Activated CD8-positive, alpha-beta T cell treated with anti-CD3 and anti-CD28 coated beads for 36 hours (primary cell): Measurements from ENCODE around the gene AGPAT1. TPM values are rescaled to one million over a fixed set of nuclear protein-coding genes. Genes with fewer than 3 reads are reported as not detected.
A peak's percentile ranks its signal among the peaks of the same experiment; 100 is the strongest.

Experiments used
- ATAC-seq: fragments of 200-7000 bp; cut with Tn5 transposase; one replicate; pipeline ENCODE4 v1.10.0; 2021; ENCODE audit warnings: mild to moderate bottlenecking, moderate library complexity
- CTCF ChIA-PET: fragments of 350-600 bp; sonication (Branson Sonifier 250); formaldehyde crosslinking; loops from one replicate; lab custom pipeline; 2021; ENCODE audit warnings: antibody characterized with exemption; lab: Charles Lee
- POLR2A ChIA-PET: fragments of 350-600 bp; sonication (Branson Sonifier 250); formaldehyde crosslinking; loops from one replicate; lab custom pipeline; 2021; ENCODE audit warnings: antibody characterized with exemption; lab: Charles Lee
- DNase-seq: peaks from one replicate; pipeline ENCODE4 v3.0.0-alpha.2; 2020
- H3K27ac Mint-ChIP-seq: one replicate; pipeline ENCODE4 v1.8.0; 2021; ENCODE audit warnings: mild to moderate bottlenecking, mixed read lengths
- H3K27me3 Mint-ChIP-seq: one replicate; pipeline ENCODE4 v1.8.0; 2021; ENCODE audit warnings: mixed read lengths
- H3K36me3 Mint-ChIP-seq: one replicate; pipeline ENCODE4 v1.8.0; 2021; ENCODE audit warnings: low read depth, mixed read lengths
- H3K4me1 Mint-ChIP-seq: one replicate; pipeline ENCODE4 v1.8.0; 2021; ENCODE audit warnings: low read depth, mixed read lengths
- H3K4me3 Mint-ChIP-seq: one replicate; pipeline ENCODE4 v1.8.0; 2021; ENCODE audit warnings: mild to moderate bottlenecking, moderate library complexity, mixed read lengths
- H3K9me3 Mint-ChIP-seq: one replicate; pipeline ENCODE4 v1.8.0; 2021; ENCODE audit warnings: mixed read lengths
- CTCF ChIP-seq: fragments of 200-600 bp; IDR thresholded peaks from one replicate; pipeline ENCODE4 v1.8.0; 2022; ENCODE audit warnings: antibody characterized with exemption, mild to moderate bottlenecking
- intact Hi-C: fragments of 100-400 bp; cut with micrococcal nuclease; formaldehyde crosslinking; loops from one replicate; pipeline ENCODE4 v1.10.0; 2022
- total RNA-seq, 2 experiments: library from RNA; stranded (reverse); gene quantifications; one replicate each; pipeline ENCODE4 v1.2.3, GENCODE V29; 2021

AGPAT1 gene
- total RNA-seq, 2 experiments from 2014 or later: 24.6 to 28.7 TPM

DNA sequence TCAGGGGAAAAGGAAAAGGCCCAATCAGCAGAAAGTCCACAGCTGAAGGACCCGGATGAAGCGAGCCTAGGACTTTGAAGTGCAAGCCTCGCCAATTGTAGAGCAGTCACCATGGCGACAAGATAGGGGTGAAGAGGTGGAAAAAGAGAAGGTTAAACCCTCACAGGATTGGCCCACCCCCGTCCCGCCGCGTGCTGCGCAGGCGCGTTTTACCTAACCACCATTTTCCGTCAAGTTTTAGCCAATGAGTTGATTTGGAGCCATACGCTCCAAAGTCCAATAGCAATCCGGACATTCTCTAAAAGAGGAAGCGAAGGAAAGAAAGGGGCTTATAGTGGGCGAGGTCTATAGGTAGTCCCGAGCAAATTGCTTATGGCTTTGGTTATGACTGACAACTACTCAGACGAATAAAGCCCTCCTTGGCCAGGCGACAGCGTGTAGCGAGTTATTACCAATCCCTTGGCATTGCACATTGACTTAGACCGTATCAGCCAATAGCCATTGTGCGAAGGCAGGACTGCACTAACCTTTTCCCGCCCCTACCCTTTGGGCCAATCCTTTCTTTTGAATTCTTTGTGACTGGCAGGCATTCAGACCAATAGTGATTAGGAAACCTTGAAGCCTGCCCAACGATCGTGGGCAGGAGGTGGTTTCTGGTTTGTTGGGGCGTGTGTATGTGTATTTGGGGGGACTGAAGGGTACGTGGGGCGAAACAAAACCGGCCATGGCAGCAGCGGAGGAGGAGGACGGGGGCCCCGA lies 2.1 kb upstream of the AGPAT1 start, which contains the start of gene RNF5:
RNF5 (plus strand) TSS at position 618 of the 759 bp plus-strand sequence; CDS start at position 725, 107 bp downstream.
- TF ChIP-seq CTCF: no peak
- ATAC-seq: peak; percentile 88
- peak within 1 kb of the TSS; percentile 94 for H3K4me3 Mint-ChIP-seq
- peak within 1 kb of the TSS; percentile 96 for H3K27ac Mint-ChIP-seq
- peaks cover 31% of the 10 kb centered on the region for H3K36me3 Mint-ChIP-seq
- DNase-seq: peak; percentile 98
- intact Hi-C loops: loop anchor here (2.0 kb wide), 1 partner anchor 17 kb away; no protein-coding TSS in a partner anchor
- no peaks in the 10 kb centered on the region for H3K9me3 Mint-ChIP-seq
- no peaks in the 10 kb centered on the region for H3K27me3 Mint-ChIP-seq
- CTCF ChIA-PET: interaction anchor here (0.8 kb wide), 1 partner anchor 18 kb away, joined by 3 read pairs; no protein-coding TSS in a partner anchor
- POLR2A ChIA-PET: interaction anchor here (1.0 to 6.5 kb wide), 5 partner anchors 10 to 668 kb away, joined by 3 to 72 read pairs (median 5); partner anchors contain the start of genes ATF6B, GPSM3 and PBX2
- peaks cover 66% of the 10 kb centered on the region for H3K4me1 Mint-ChIP-seq

DNA sequence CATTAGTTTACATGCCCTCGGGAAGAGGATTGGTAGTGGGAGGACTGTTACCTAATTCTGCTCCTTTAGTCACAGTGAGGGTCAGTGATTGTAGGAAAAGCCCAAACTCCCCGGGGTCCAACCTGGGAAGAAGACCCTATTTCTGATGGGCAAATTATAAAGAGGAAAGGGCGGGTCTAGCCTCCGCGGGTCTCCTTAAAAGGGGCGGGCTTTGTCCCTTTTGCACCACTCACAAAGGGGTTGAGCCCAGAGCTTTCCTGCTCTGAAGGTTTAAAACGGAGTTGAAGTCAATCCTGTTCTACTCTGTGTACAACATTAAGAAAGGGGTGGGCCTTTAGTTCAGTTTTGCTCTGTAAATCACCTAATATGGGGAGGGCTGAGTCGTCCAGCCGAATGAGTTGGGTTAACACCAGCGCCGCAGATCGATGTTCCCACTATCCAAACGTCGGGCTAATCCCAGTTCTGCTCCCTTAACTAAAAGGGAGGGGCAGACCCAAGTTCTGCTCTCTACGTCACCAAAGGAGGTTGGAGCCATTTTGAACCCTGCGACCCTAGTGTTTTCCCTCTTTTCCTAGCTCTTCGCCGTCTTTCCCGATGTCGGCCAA lies 1.4 kb upstream of the AGPAT1 start:
- DNase-seq: peak; percentile 57
- peak overlapping the region; percentile 96 for H3K27ac Mint-ChIP-seq
- CTCF ChIA-PET: interaction anchor here (0.8 to 1.0 kb wide), 2 partner anchors 18 to 23 kb away, joined by 3 read pairs; no protein-coding TSS in a partner anchor
- POLR2A ChIA-PET: interaction anchor here (1.0 to 6.5 kb wide), 5 partner anchors 10 to 669 kb away, joined by 3 to 72 read pairs (median 4); partner anchors contain the start of genes GPSM3 and PBX2
- H3K27me3 Mint-ChIP-seq: no peaks in the 10 kb centered on the region
- no peak for ATAC-seq
- no peaks in the 10 kb centered on the region for H3K9me3 Mint-ChIP-seq
- H3K4me1 Mint-ChIP-seq: peaks cover 66% of the 10 kb centered on the region
- H3K4me3 Mint-ChIP-seq: peak overlapping the region; percentile 94
- H3K36me3 Mint-ChIP-seq: peaks cover 27% of the 10 kb centered on the region
- no peak for TF ChIP-seq CTCF
- intact Hi-C loops: no loop called here

DNA sequence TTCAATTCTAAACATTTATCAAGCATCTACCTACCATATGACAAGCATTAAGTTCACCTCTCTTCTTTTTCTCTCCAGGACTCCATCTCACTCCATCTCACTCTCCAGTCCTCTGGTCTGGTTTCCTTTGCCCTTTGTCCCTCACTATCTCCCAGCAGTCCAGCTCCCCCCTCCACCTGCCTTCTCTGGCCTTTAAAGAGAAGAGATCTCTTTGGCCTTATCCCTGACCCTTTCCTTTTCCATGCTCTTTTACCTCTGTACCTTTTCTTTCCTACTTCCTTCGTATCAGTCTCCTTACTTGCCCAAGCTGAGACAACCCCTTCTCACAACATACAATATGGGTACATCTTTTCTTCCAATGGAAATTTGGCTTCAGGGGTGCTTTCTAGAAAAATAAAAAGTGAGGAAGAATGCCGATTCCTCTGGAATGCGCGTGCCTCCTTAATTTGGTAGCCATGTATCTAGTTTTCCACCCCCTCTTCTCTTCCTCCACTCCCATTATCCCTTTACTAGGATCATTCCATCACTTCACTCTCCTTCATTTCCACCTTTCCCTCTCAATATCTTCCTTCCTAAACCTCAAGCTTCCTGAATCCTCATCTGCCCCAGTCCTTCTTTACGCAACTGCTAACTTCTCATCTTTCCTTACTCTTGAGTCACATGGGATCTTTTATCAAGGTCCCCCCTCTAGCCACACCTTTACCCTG lies 745 bp upstream of the AGPAT1 start:
- no peak for TF ChIP-seq CTCF
- no peak for ATAC-seq
- ChIA-PET POLR2A (interaction anchor here (1.0 to 6.5 kb wide), 4 partner anchors 9 to 85 kb away, joined by 3 to 72 read pairs (median 8); partner anchors contain the start of genes GPSM3 and PBX2), CTCF (interaction anchor here (0.8 to 1.0 kb wide), 4 partner anchors 19 to 58 kb away, joined by 3 read pairs; no protein-coding TSS in a partner anchor)
- H3K27me3 Mint-ChIP-seq: no peaks in the 10 kb centered on the region
- DNase-seq: no peak
- intact Hi-C loops: no loop called here
- H3K36me3 Mint-ChIP-seq: peaks cover 23% of the 10 kb centered on the region
- H3K27ac Mint-ChIP-seq: peak overlapping the region; percentile 96
- peaks cover 63% of the 10 kb centered on the region for H3K4me1 Mint-ChIP-seq
- no peaks in the 10 kb centered on the region for H3K9me3 Mint-ChIP-seq
- peak overlapping the region; percentile 94 for H3K4me3 Mint-ChIP-seq

GRCh38 chr6:32175322-32175710 lies 568 bp downstream of the AGPAT1 start:
- no peak for ATAC-seq
- CTCF ChIA-PET: no interaction called here

More at GRCh38 chr6:32175322-32175710, 568 bp downstream of the AGPAT1 start:
- peaks cover 55% of the 10 kb centered on the region for H3K4me1 Mint-ChIP-seq
- TF ChIP-seq CTCF: no peak
- peaks cover 14% of the 10 kb centered on the region for H3K36me3 Mint-ChIP-seq
- intact Hi-C loops: no loop called here
- no peaks in the 10 kb centered on the region for H3K9me3 Mint-ChIP-seq
- no peaks in the 10 kb centered on the region for H3K27me3 Mint-ChIP-seq
- H3K4me3 Mint-ChIP-seq: peak overlapping the region; percentile 94
- DNase-seq: no peak
- POLR2A ChIA-PET: no interaction called here
- H3K27ac Mint-ChIP-seq: peak overlapping the region; percentile 96
